Measurements from ENCODE around the gene SREBF2. TPM values are rescaled to one million over a fixed set of nuclear protein-coding genes. Genes with fewer than 3 reads are reported as not detected.

The SREBF2 gene
- total and polyA plus RNA-seq, 10 of the 15 experiments (the other 5 are each of a cell fraction or from before 2014, with no cell fraction given) = 2.4 to 177 (median 78.8) TPM

- intact Hi-C loops (cut with micrococcal nuclease; ENCODE audit: unreplicated experiment) = loop anchor here (2.0 to 5.0 kb wide), 3 partner anchors 90 to 607 kb away; no protein-coding TSS in a partner anchor
- Histone ChIP-seq H3K4me2 (ENCODE audit: control insufficient read depth, insufficient read depth) (peak overlapping the region; percentile 88), H3K27me3 (replicated peaks in 1 of 2; ENCODE audit: control insufficient read depth in 2 of 2, insufficient read depth in 2 of 2, low read length in 1 of 2) (no peaks in the 10 kb centered on the region), H3K79me2 (ENCODE audit: control insufficient read depth, insufficient read depth, low read length) (peaks cover 55% of the 10 kb centered on the region), H3K27ac (ENCODE audit: control insufficient read depth, insufficient read depth) (peak overlapping the region; percentile 95), H3K36me3 (ENCODE audit: control insufficient read depth in 2 of 2, insufficient read depth in 2 of 2, low read length in 1 of 2) (peaks cover 2 to 12% of the 10 kb centered on the region in 2 experiments; a peak in 3 of 4 replicates), H3K9me3 (replicated peaks; ENCODE audit: control insufficient read depth, insufficient read depth, low read length) (no peaks in the 10 kb centered on the region; the same call in 2 of the 3 replicates), H3K9ac (ENCODE audit: control insufficient read depth, insufficient read depth, low read length) (peak overlapping the region; percentile 88), H3K4me3 (peak overlapping the region; percentile 62), H2AFZ (ENCODE audit: control insufficient read depth, low read depth, low read length) (peak overlapping the region; percentile 6; the same call in 1 of the 2 replicates), H4K20me1 (ENCODE audit: control insufficient read depth, insufficient read depth) (no peaks in the 10 kb centered on the region), H3K4me1 (ENCODE audit: control insufficient read depth, insufficient read depth, low read length) (peaks cover 12% of the 10 kb centered on the region)
- 14% methylated on average over 17 of the region's 17 CpGs for WGBS (ENCODE audit: insufficient coverage, insufficient replicate concordance, low lambda C conversion rate, missing lambda C conversion rate)
- no peak for ATAC-seq
- POLR2A ChIA-PET = interaction anchor here (0.6 to 7.8 kb wide), 21 partner anchors 8 to 143 kb away, joined by 3 to 72 read pairs (median 4); partner anchors contain the start of genes CCDC134, CENPM, SNU13 and TNFRSF13C
- TSS peak; percentile 91 for BruUV-seq (replicated peaks)
- SMC1A ChIA-PET (ENCODE audit: uncharacterized antibody, unreplicated experiment) = interaction anchor here (0.8 to 6.2 kb wide), 19 partner anchors 13 to 143 kb away, joined by 3 to 62 read pairs (median 6); partner anchors contain the start of genes CCDC134, CENPM and SNU13
- CTCF ChIA-PET = interaction anchor here (0.6 to 5.2 kb wide), 14 partner anchors 10 to 234 kb away, joined by 3 to 51 read pairs (median 6); partner anchors contain the start of gene SNU13
- RAD21 ChIA-PET (ENCODE audit: unreplicated experiment) = interaction anchor here (0.9 to 11.0 kb wide), 13 partner anchors 11 to 135 kb away, joined by 3 to 84 read pairs (median 6); partner anchors contain the start of gene TNFRSF13C
- no peak for DNase-seq (ENCODE audit: low read depth, low spot score)
- FAIRE-seq = no peak
- in situ Hi-C loops (cut with MboI) = loop anchor here (5.0 kb wide), 1 partner anchor 115 kb away; the partner anchor contains the start of gene CENPM
- TF ChIP-seq IKZF2 (IDR thresholded peaks at IDR 0.05) (no peak; a peak in 1 of 4 replicates), KAT2A (conservative IDR thresholded peaks at IDR 0.05; ENCODE audit: control insufficient read depth, low read depth, low read length) (no peak), ZNF207 (IDR thresholded peaks at IDR 0.05; ENCODE audit: borderline replicate concordance) (no peak), SIX5 (IDR thresholded peaks at IDR 0.05; ENCODE audit: low read depth, low read length, severe bottlenecking) (no peak), MEF2A (IDR thresholded peaks at IDR 0.05; ENCODE audit: insufficient read depth, low read depth, low read length) (no peak), NFYA (IDR thresholded peaks at IDR 0.05; ENCODE audit: borderline replicate concordance, low read depth, low read length) (no peak), SUZ12 (IDR thresholded peaks at IDR 0.05; ENCODE audit: unreplicated experiment) (no peak), EP300 (IDR thresholded peaks at IDR 0.05; ENCODE audit: borderline replicate concordance in 1 of 2, control insufficient read depth in 1 of 2, low read depth in 2 of 2, low read length in 2 of 2) (0 out of 4 replicates have a peak, but pooled peaks of 1 of the 2 experiments have one; percentile 0), TAF1 (IDR thresholded peaks at IDR 0.05; ENCODE audit: borderline replicate concordance, low read depth, low read length) (no peak), MTA2 (IDR thresholded peaks at IDR 0.05; ENCODE audit: low read depth) (no peak), IRF4 (IDR thresholded peaks at IDR 0.05; ENCODE audit: low read depth, low read length) (no peak), RUNX3 (IDR thresholded peaks at IDR 0.05; ENCODE audit: low read length) (peak; percentile 25; the same call in 1 of the 2 replicates), ZNF217 (IDR thresholded peaks at IDR 0.05) (peak; percentile 88), MYB (IDR thresholded peaks at IDR 0.05; ENCODE audit: borderline replicate concordance, low read depth, low read length) (no peak), SMARCA5 (IDR thresholded peaks at IDR 0.05) (0 out of 2 replicates have a peak, but pooled peaks have one; percentile 24), SRF (IDR thresholded peaks at IDR 0.05; ENCODE audit: low read depth in 2 of 2, low read length in 2 of 2) (no peak), RB1 (IDR thresholded peaks at IDR 0.05; ENCODE audit: borderline replicate concordance) (no peak), ETV6 (conservative IDR thresholded peaks at IDR 0.05 in 1 of 2, IDR thresholded peaks at IDR 0.05 in 1 of 2; ENCODE audit: borderline replicate concordance in 1 of 2, low read depth in 1 of 2) (no peak), NKRF (conservative IDR thresholded peaks at IDR 0.05) (peak; percentile 59; the same call in 1 of the 2 replicates), CREB1 (IDR thresholded peaks at IDR 0.05; ENCODE audit: low read depth) (no peak)
Measured at GRCh38 chr22:41831828-41832552, 915 bp upstream of the SREBF2 start.
